HepG2 (cell line): Measurements from ENCODE around the gene PGA4. TPM values are rescaled to one million over a fixed set of nuclear protein-coding genes. Genes with fewer than 3 reads are reported as not detected.

Experiments used
- GPBP1L1 ChIP-seq: sonication (generic); formaldehyde crosslinking; IDR thresholded peaks from 2 replicates; pipeline ENCODE4 v1.5.0; 2020; ENCODE audit warnings: mild to moderate bottlenecking, missing genetic modification reagents
- HOXA5 ChIP-seq: sonication (generic); formaldehyde crosslinking; IDR thresholded peaks from 2 replicates; pipeline ENCODE4 v1.4.0; 2020; ENCODE audit warnings: missing genetic modification reagents
- HOXD1 ChIP-seq: sonication (generic); formaldehyde crosslinking; IDR thresholded peaks from 2 replicates; pipeline ENCODE4 v1.5.0; 2020; ENCODE audit warnings: missing genetic modification reagents
- IRF1 ChIP-seq: sonication (generic); formaldehyde crosslinking; IDR thresholded peaks from 2 replicates; pipeline ENCODE4 v1.4.0; 2020; ENCODE audit warnings: low read depth, mild to moderate bottlenecking, missing genetic modification reagents
- RFX5 ChIP-seq: IDR thresholded peaks from 2 replicates; pipeline ENCODE4 v1.6.1; 2011; ENCODE audit warnings: low read depth, low read length, improper control_type of control experiment
- RNF2 ChIP-seq: fragments of 450-650 bp; conservative IDR thresholded peaks from 2 replicates; pipeline ENCODE4 v1.6.1; 2016; ENCODE audit warnings: low read depth
- SALL1 ChIP-seq: sonication (generic); formaldehyde crosslinking; IDR thresholded peaks from 2 replicates; pipeline ENCODE4 v1.8.0; 2022; ENCODE audit warnings: mild to moderate bottlenecking, missing genetic modification reagents
- SNAPC2 ChIP-seq: sonication (generic); formaldehyde crosslinking; IDR thresholded peaks from 2 replicates; pipeline ENCODE4 v1.8.1; 2022; ENCODE audit warnings: mild to moderate bottlenecking, missing genetic modification reagents
- STAG1 ChIP-seq: sonication (generic); formaldehyde crosslinking; IDR thresholded peaks from 2 replicates; pipeline ENCODE4 v1.4.0; 2020; ENCODE audit warnings: missing genetic modification reagents
- ZBED4 ChIP-seq: sonication (generic); formaldehyde crosslinking; IDR thresholded peaks from 2 replicates; pipeline ENCODE4 v1.4.0; 2020; ENCODE audit warnings: missing genetic modification reagents, borderline replicate concordance
- ZFAT ChIP-seq: sonication (generic); formaldehyde crosslinking; conservative IDR thresholded peaks from 2 replicates; pipeline ENCODE4 v1.8.1; 2023; ENCODE audit warnings: missing genetic modification reagents, inconsistent platforms
- ZFP36 ChIP-seq: fragments of 150-350 bp; IDR thresholded peaks from 2 replicates; pipeline ENCODE4 v1.6.1; 2018; ENCODE audit warnings: borderline replicate concordance, low read length, low read depth; ENCODE audit not compliant: partially characterized antibody
- ZMAT5 ChIP-seq: sonication (generic); formaldehyde crosslinking; IDR thresholded peaks from 2 replicates; pipeline ENCODE4 v1.5.0; 2020; ENCODE audit warnings: mild to moderate bottlenecking, low read depth, missing genetic modification reagents, borderline replicate concordance
- ZNF180 ChIP-seq: sonication (generic); formaldehyde crosslinking; IDR thresholded peaks from 2 replicates; pipeline ENCODE4 v1.4.0; 2020; ENCODE audit warnings: low read depth, missing genetic modification reagents, borderline replicate concordance
- ZNF24 ChIP-seq: fragments of 450-650 bp; IDR thresholded peaks from 2 replicates; pipeline ENCODE4 v1.6.1; 2017; ENCODE audit warnings: antibody characterized with exemption, mild to moderate bottlenecking
- ZNF503 ChIP-seq: sonication (generic); formaldehyde crosslinking; IDR thresholded peaks from 2 replicates; pipeline ENCODE4 v1.4.0; 2020; ENCODE audit warnings: missing genetic modification reagents
- ZNF558 ChIP-seq: sonication (generic); formaldehyde crosslinking; IDR thresholded peaks from 2 replicates; pipeline ENCODE4 v1.9.0; 2022; ENCODE audit warnings: mild to moderate bottlenecking, missing genetic modification reagents, borderline replicate concordance
- ZNF572 ChIP-seq: sonication (generic); formaldehyde crosslinking; IDR thresholded peaks from 2 replicates; pipeline ENCODE4 v1.5.1; 2020; ENCODE audit warnings: mild to moderate bottlenecking, missing genetic modification reagents
- ZNF670 ChIP-seq: sonication (generic); formaldehyde crosslinking; IDR thresholded peaks from 2 replicates; pipeline ENCODE4 v1.8.0; 2022; ENCODE audit warnings: mild to moderate bottlenecking, missing genetic modification reagents, borderline replicate concordance
- ZNF720 ChIP-seq: sonication (generic); formaldehyde crosslinking; IDR thresholded peaks from 2 replicates; pipeline ENCODE4 v1.4.0; 2020; ENCODE audit warnings: missing genetic modification reagents
- ZSCAN29 ChIP-seq: sonication (generic); formaldehyde crosslinking; conservative IDR thresholded peaks from 2 replicates; pipeline ENCODE4 v1.4.0; 2020; ENCODE audit warnings: mild to moderate bottlenecking, missing genetic modification reagents
- ZZZ3 ChIP-seq: sonication (generic); formaldehyde crosslinking; IDR thresholded peaks from 2 replicates; pipeline ENCODE4 v1.4.0; 2020; ENCODE audit warnings: missing genetic modification reagents, mild to moderate bottlenecking, borderline replicate concordance
- polyA plus RNA-seq, 8 experiments: library from polyadenylated mRNA; depleted of rRNA in 3 of 8; stranded (reverse) in 7 of 8; unstranded in 1 of 8; fragments of >200 nt; fragmentation: Illumina TruSeq in 4 of 8; extraction: Trizol in 4 of 8; gene quantifications; 2 replicates each; pipeline versions ENCODE4 v1.2.1 to v1.2.3, GENCODE V29; 2011 to 2016; ENCODE audit warnings: low read depth in 4 of 8, missing spikeins in 1 of 8, mixed read lengths in 1 of 8; ENCODE audit not compliant: insufficient read depth in 1 of 8
- total RNA-seq, 5 experiments: library from RNA; depleted of rRNA; stranded (reverse); fragments of >200 nt; fragmentation: Illumina TruSeq; extraction: Trizol; gene quantifications; 2 replicates each; pipeline ENCODE4 v1.2.3, GENCODE V29; 2016; ENCODE audit warnings: low read depth in 1 of 5

PGA4 gene
- total and polyA plus RNA-seq, 2 of the 13 experiments (the other 11 are each of a cell fraction or from before 2014, with no cell fraction given): not detected

- TF ChIP-seq ZNF558 (CRISPR knock-in tag) (no peak), HOXA5 (CRISPR knock-in tag) (peak; percentile 41; the same call in 1 of the 2 replicates), ZNF503 (CRISPR knock-in tag) (peak; percentile 60; the same call in 1 of the 2 replicates), GPBP1L1 (no peak), SNAPC2 (CRISPR knock-in tag) (no peak; the same call in 1 of the 2 replicates), ZSCAN29 (CRISPR knock-in tag) (no peak), ZNF572 (CRISPR knock-in tag) (no peak), STAG1 (CRISPR knock-in tag) (no peak), RNF2 (0 out of 2 replicates have a peak, but pooled peaks have one; percentile 33), ZFP36 (no peak), ZNF720 (CRISPR knock-in tag) (no peak), HOXD1 (CRISPR knock-in tag) (0 out of 2 replicates have a peak, but pooled peaks have one; percentile 31), ZNF180 (no peak), ZNF670 (CRISPR knock-in tag) (no peak), ZBED4 (peak; percentile 31; the same call in 1 of the 2 replicates), SALL1 (peak; percentile 68), ZMAT5 (no peak), ZNF24 (no peak), ZZZ3 (no peak), ZFAT (no peak), IRF1 (CRISPR knock-in tag) (no peak), RFX5 (no peak)
Observed at GRCh38 chr11:61267437-61267841, 45.3 kb downstream of the PGA4 start (continued).
